CD4-positive, CD25-positive, alpha-beta regulatory T cell (primary cell): ENCODE results near the gene EPG5. TPM values are rescaled to one million over a fixed set of nuclear protein-coding genes. Genes with fewer than 3 reads are reported as not detected.

Source experiments
- ATAC-seq, 2 donors: fragments of 150-1000 bp; cut with Tn5 transposase; one replicate each; pipeline ENCODE4 v1.10.0; 2021; ENCODE audit warnings: low read depth in 2 of 2, moderate number of reproducible peaks in 2 of 2, moderate library complexity in 1 of 2
- DNase-seq, 3 donors: peaks; one replicate each; pipeline versions ENCODE4 v3.0.0 to v3.0.0-alpha.2; 2012 to 2022; ENCODE audit warnings: mixed read lengths in 1 of 3
- H3K27ac ChIP-seq: one replicate; pipeline ENCODE4 v1.7.0; 2013; ENCODE audit warnings: mild to moderate bottlenecking, low read length; ENCODE audit not compliant: insufficient read depth, poor library complexity, severe bottlenecking
- H3K27me3 ChIP-seq: one replicate; pipeline ENCODE4 v1.7.0; 2013; ENCODE audit warnings: low read length; ENCODE audit not compliant: control insufficient read depth, insufficient read depth
- H3K36me3 ChIP-seq: one replicate; pipeline ENCODE4 v1.7.0; 2013; ENCODE audit warnings: mild to moderate bottlenecking, low read length, moderate library complexity; ENCODE audit not compliant: control insufficient read depth, insufficient read depth
- H3K4me1 ChIP-seq: 2 replicates; pipeline ENCODE4 v1.7.0; 2013; ENCODE audit warnings: mild to moderate bottlenecking, low read length; ENCODE audit not compliant: insufficient read depth, control insufficient read depth, poor library complexity, severe bottlenecking
- H3K4me3 ChIP-seq: one replicate; pipeline ENCODE4 v1.7.0; 2013; ENCODE audit warnings: low read depth, mild to moderate bottlenecking, low read length, moderate library complexity
- H3K9me3 ChIP-seq, 2 experiments: 1 replicate in 1 of 2; 2 replicates in 1 of 2; pipeline ENCODE4 v1.7.0; 2013; ENCODE audit warnings: low read length in 2 of 2, mild to moderate bottlenecking in 1 of 2, moderate library complexity in 1 of 2; ENCODE audit not compliant: control insufficient read depth in 2 of 2
- H3K27ac Mint-ChIP-seq, 3 donors: one replicate each; pipeline ENCODE4 v1.8.0; 2020 to 2022; ENCODE audit warnings: mild to moderate bottlenecking in 3 of 3, mixed read lengths in 3 of 3, moderate library complexity in 2 of 3
- H3K27me3 Mint-ChIP-seq: one replicate; pipeline ENCODE4 v1.8.0; 2022; ENCODE audit warnings: mild to moderate bottlenecking, mixed read lengths
- H3K36me3 Mint-ChIP-seq: one replicate; pipeline ENCODE4 v1.8.0; 2020; ENCODE audit warnings: mixed read lengths
- H3K4me1 Mint-ChIP-seq, 4 donors: one replicate each; pipeline ENCODE4 v1.8.0; 2020 to 2022; ENCODE audit warnings: mixed read lengths in 4 of 4, mild to moderate bottlenecking in 1 of 4
- H3K4me3 Mint-ChIP-seq, 4 donors: one replicate each; pipeline ENCODE4 v1.8.0; 2020 to 2022; ENCODE audit warnings: mild to moderate bottlenecking in 4 of 4, mixed read lengths in 4 of 4, moderate library complexity in 3 of 4
- H3K9me3 Mint-ChIP-seq, 7 donors: one replicate each; pipeline ENCODE4 v1.8.0; 2020 to 2022; ENCODE audit warnings: mixed read lengths in 7 of 7, mild to moderate bottlenecking in 3 of 7, moderate library complexity in 2 of 7
- polyA plus RNA-seq, 4 donors: library from polyadenylated mRNA; unstranded; fragments of 300-500 nt; fragmentation: Illumina TruSeq; gene quantifications; one replicate each; pipeline ENCODE4 v1.2.3, GENCODE V29; 2021
- total RNA-seq: library from RNA; stranded (reverse); gene quantifications from one replicate; pipeline ENCODE4 v1.2.3, GENCODE V29; 2022

Gene EPG5
- total and polyA plus RNA-seq, 5 donors from 2014 or later, result 4.1 to 49.8 (median 5.8) TPM

DNA sequence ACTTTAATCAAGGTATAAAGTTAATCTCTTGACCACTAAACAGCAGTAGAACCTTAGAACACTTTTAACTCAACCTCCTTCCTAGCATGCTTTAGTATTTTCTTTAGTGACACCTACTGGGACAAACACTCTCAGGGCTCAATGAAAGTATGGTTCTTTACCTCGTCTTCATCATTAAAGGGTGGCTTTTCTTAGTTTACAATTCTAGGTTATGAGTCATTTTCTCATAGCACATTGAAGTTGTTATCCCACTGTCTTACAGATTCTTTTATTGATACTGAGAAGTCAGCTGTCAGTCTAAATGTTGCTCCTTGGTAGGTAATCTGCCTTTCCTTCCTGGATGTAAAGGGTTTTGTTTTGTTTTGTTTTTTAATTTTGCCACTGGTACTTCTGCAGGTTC lies 103.7 kb downstream of the EPG5 start:
- Histone ChIP-seq H3K27me3 (no peaks in the 10 kb centered on the region), H3K4me1 (no peaks in the 10 kb centered on the region), H3K36me3 (peaks cover 84% of the 10 kb centered on the region), H3K9me3 (no peaks in the 10 kb centered on the region), H3K4me3 (no peak overlapping the region), H3K27ac (no peak overlapping the region)
- H3K9me3 Mint-ChIP-seq, result peaks cover 0 to 2% (median 0%) of the 10 kb centered on the region in 7 donors
- peak overlapping the region in 2 of 3 donors; percentile 16 to 73 for H3K27ac Mint-ChIP-seq
- peaks cover 0 to 3% (median 0%) of the 10 kb centered on the region in 4 donors for H3K4me1 Mint-ChIP-seq
- ATAC-seq, result no peak
- no peak for DNase-seq
- H3K36me3 Mint-ChIP-seq, result peaks cover 79% of the 10 kb centered on the region
- H3K4me3 Mint-ChIP-seq, result no peak overlapping the region
- H3K27me3 Mint-ChIP-seq, result no peaks in the 10 kb centered on the region

DNA sequence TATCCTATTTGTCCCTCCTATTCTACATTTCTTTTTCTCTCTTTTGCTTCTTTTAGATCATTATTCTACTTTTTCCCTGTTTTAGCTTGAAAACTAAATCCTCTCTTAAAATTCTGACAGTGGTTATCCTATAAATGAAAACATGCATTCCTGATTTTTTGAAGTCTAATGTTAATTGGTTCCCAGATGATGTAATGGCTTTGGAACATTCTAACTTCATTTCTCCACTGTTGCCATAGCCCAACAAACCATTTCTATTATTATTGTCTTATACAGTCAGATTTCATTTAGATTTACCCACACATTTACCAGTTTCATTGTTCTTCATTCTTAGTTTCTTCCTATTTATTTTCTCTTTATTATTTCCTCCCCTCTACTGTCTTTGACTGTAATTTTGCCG lies 105.2 kb downstream of the EPG5 start:
- no peaks in the 10 kb centered on the region for H3K27me3 Mint-ChIP-seq
- H3K9me3 ChIP-seq, result no peaks in the 10 kb centered on the region
- no peaks in the 10 kb centered on the region for H3K4me1 ChIP-seq
- H3K36me3 ChIP-seq, result peaks cover 85% of the 10 kb centered on the region
- DNase-seq (no peak), ATAC-seq (no peak)
- H3K27me3 ChIP-seq, result no peaks in the 10 kb centered on the region
- H3K27ac Mint-ChIP-seq, result peak overlapping the region; percentile 2 to 69 (median 16)
- H3K4me3 ChIP-seq, result no peak overlapping the region
- H3K4me1 Mint-ChIP-seq, result peaks cover 0 to 1% (median 0%) of the 10 kb centered on the region in 4 donors
- H3K4me3 Mint-ChIP-seq, result no peak overlapping the region
- peaks cover 80% of the 10 kb centered on the region for H3K36me3 Mint-ChIP-seq
- H3K27ac ChIP-seq, result no peak overlapping the region
- H3K9me3 Mint-ChIP-seq, result peaks cover 0 to 2% (median 0%) of the 10 kb centered on the region in 7 donors

DNA sequence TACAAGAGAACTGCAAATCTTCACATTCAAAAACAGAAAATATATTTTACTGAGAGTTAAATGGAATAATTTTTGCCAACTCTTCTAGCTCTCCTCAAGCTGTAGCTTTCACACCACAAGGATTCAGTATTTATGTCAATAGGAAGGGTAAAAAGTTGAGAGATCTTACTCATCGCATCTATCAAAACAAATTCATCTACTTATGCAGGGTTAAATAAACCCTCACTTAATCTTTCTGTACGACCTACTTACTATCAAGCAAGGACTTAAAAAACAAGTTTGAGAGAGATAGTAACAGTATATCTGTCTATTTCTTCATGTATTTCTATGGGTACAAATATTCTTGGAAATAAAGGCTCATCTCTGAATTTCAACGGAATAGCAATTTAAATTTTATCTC lies 106.2 kb downstream of the EPG5 start:
- no peaks in the 10 kb centered on the region for H3K4me1 ChIP-seq
- peaks cover 87% of the 10 kb centered on the region for H3K36me3 ChIP-seq
- H3K4me3 ChIP-seq, result no peak overlapping the region
- Mint-ChIP-seq H3K4me3 (no peak overlapping the region), H3K27ac (no peak overlapping the region), H3K9me3 (peaks cover 0 to 2% (median 0%) of the 10 kb centered on the region in 7 donors), H3K4me1 (peaks cover 0 to 3% (median 0%) of the 10 kb centered on the region in 4 donors), H3K27me3 (no peaks in the 10 kb centered on the region), H3K36me3 (peaks cover 80% of the 10 kb centered on the region)
- no peak for ATAC-seq
- no peak for DNase-seq
- H3K9me3 ChIP-seq, result no peaks in the 10 kb centered on the region
- no peaks in the 10 kb centered on the region for H3K27me3 ChIP-seq
- H3K27ac ChIP-seq, result no peak overlapping the region

DNA sequence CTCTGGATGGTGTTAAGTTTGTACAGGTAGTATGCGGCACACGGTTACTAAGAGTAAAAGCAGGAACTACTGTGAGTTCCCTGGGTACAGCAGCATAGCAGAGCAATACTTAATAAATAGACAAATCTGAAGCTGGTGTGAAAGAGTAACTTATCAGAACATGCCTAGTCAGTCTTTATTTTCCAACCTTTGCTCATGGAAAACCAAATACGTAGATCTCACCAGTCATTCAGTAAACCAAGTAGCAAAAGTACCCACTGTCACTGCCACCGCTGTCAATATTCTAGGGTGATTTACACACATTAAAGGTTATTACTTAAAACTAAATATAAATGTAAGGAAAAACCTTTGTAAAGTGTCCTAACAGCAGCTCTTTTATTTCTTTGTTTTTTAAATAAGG lies 106.6 kb downstream of the EPG5 start:
- Histone ChIP-seq H3K36me3 (peaks cover 87% of the 10 kb centered on the region), H3K27ac (no peak overlapping the region), H3K27me3 (no peaks in the 10 kb centered on the region), H3K9me3 (no peaks in the 10 kb centered on the region), H3K4me3 (no peak overlapping the region), H3K4me1 (no peaks in the 10 kb centered on the region)
- no peaks in the 10 kb centered on the region for H3K27me3 Mint-ChIP-seq
- no peak overlapping the region for H3K4me3 Mint-ChIP-seq
- no peak overlapping the region for H3K27ac Mint-ChIP-seq
- peaks cover 80% of the 10 kb centered on the region for H3K36me3 Mint-ChIP-seq
- ATAC-seq (no peak), DNase-seq (no peak)
- H3K9me3 Mint-ChIP-seq, result peaks cover 0 to 2% (median 0%) of the 10 kb centered on the region in 7 donors
- H3K4me1 Mint-ChIP-seq, result peaks cover 0 to 3% (median 0%) of the 10 kb centered on the region in 4 donors

DNA sequence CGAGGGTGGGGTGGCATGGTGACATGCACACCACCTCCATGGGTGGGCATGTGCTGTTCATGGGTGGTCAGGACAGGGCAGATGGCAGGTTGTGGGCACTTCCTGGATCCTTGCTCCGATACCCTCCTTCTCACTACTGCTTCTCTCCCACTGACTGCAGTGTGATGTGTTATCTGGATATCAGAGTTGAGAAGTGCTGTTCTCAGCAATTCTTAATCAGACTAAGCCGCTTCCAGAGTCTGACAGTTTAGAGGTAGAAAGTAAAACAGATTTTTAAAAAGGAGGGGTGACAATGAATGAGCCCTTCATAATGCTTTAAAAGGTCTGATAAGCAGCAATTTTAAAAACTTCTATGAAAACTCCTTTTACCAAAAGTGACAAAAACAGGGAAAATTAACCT lies 107.8 kb downstream of the EPG5 start:
- ATAC-seq (no peak), DNase-seq (no peak)
- H3K27me3 Mint-ChIP-seq, result no peaks in the 10 kb centered on the region
- H3K27ac Mint-ChIP-seq, result peak overlapping the region in 1 of 3 donors; percentile 56
- no peaks in the 10 kb centered on the region for H3K9me3 ChIP-seq
- H3K27me3 ChIP-seq, result no peaks in the 10 kb centered on the region
- H3K4me1 ChIP-seq, result no peaks in the 10 kb centered on the region
- no peak overlapping the region for H3K4me3 Mint-ChIP-seq
- H3K36me3 Mint-ChIP-seq, result peaks cover 76% of the 10 kb centered on the region
- peaks cover 88% of the 10 kb centered on the region for H3K36me3 ChIP-seq
- H3K27ac ChIP-seq, result no peak overlapping the region
- peaks cover 0 to 2% (median 0%) of the 10 kb centered on the region in 7 donors for H3K9me3 Mint-ChIP-seq
- H3K4me3 ChIP-seq, result no peak overlapping the region
- peaks cover 0 to 3% (median 0%) of the 10 kb centered on the region in 4 donors for H3K4me1 Mint-ChIP-seq

DNA sequence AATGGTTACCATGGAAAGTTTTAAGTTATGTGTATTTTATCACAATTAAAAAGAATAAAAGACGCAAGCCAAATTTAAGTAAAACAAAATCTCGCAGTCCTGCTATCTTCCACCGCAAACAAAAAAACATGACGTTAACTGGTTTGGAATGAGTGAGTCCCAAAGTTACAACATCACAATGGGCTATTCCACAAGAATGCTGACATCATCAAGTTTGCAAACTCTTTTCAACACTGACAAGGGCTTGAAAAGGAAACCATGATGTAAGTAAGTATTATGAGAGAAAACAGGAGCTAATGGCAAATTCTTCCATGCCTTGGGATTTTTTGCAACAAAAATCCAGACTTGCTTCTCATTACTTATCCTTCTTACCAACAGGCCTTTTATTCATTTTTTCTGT lies 110.6 kb downstream of the EPG5 start:
- H3K4me3 Mint-ChIP-seq, result no peak overlapping the region
- H3K27me3 Mint-ChIP-seq, result no peaks in the 10 kb centered on the region
- H3K4me3 ChIP-seq, result no peak overlapping the region
- peaks cover 0 to 3% (median 0%) of the 10 kb centered on the region in 4 donors for H3K4me1 Mint-ChIP-seq
- no peaks in the 10 kb centered on the region for H3K9me3 ChIP-seq
- peaks cover 85% of the 10 kb centered on the region for H3K36me3 ChIP-seq
- H3K27me3 ChIP-seq, result no peaks in the 10 kb centered on the region
- no peak overlapping the region for H3K27ac Mint-ChIP-seq
- DNase-seq (no peak), ATAC-seq (no peak)
- H3K4me1 ChIP-seq, result no peaks in the 10 kb centered on the region
- H3K36me3 Mint-ChIP-seq, result peaks cover 76% of the 10 kb centered on the region
- no peak overlapping the region for H3K27ac ChIP-seq
- H3K9me3 Mint-ChIP-seq, result no peaks in the 10 kb centered on the region

DNA sequence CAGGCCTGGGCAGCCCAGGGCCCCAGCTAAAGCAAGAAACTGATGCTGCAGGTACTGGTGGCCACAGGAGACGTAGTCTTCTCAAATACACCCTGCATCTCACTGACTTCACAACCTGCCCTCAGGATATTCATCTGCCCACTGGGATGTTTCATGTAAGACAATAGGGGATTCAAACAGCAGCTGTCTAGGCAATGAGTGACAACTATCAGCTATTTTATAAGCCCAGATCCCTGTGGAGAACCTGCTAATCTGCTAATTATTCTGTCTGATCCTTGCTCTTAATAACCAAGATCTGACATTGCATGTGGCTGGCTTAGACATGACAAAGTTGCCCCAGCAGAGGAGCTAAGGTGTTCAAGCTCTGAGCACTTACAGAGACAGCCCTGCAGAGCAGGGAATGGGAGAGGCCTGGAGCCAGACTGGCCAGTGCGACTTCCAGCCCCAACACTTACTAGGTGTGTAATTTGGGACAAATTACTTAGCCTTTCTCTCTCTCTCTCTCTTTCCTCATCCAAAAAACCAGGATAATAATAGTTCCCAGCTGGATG lies 113.0 kb downstream of the EPG5 start:
- Mint-ChIP-seq H3K4me3 (no peak overlapping the region), H3K27ac (no peak overlapping the region)

DNA sequence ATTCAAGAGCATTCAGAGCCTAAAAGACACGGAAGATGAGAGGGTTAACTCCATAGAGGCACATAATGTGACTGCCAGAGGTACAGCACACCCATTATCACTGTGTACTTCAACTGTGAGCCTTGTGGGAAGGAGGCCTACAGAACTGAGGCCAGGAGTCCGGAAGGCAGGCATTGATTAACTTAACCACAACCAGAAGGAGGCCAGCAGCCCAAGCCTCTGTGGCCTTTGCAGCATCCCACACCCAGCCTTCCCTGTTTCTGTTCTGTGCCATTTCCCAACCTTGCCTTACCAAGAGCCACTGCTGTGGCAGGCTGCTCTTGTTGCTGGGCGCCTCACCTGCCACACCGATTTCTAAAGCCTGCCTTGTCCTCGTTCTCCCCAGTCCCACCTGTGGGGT lies 114.5 kb downstream of the EPG5 start:
- Mint-ChIP-seq H3K27ac (peak overlapping the region in 2 of 3 donors; percentile 32 to 44), H3K4me3 (no peak overlapping the region), H3K36me3 (peaks cover 63% of the 10 kb centered on the region)

More for the DNA sequence above, 113.0 kb downstream of the EPG5 start:
- peaks cover 77% of the 10 kb centered on the region for H3K36me3 Mint-ChIP-seq
- H3K27ac ChIP-seq, result no peak overlapping the region
- H3K4me3 ChIP-seq, result no peak overlapping the region
- peaks cover 0 to 2% (median 0%) of the 10 kb centered on the region in 4 donors for H3K4me1 Mint-ChIP-seq
- peaks cover 86% of the 10 kb centered on the region for H3K36me3 ChIP-seq
- DNase-seq (no peak), ATAC-seq (no peak)
- H3K4me1 ChIP-seq, result no peaks in the 10 kb centered on the region
- H3K27me3 ChIP-seq, result no peaks in the 10 kb centered on the region
- H3K9me3 Mint-ChIP-seq, result no peaks in the 10 kb centered on the region
- H3K9me3 ChIP-seq, result no peaks in the 10 kb centered on the region
- H3K27me3 Mint-ChIP-seq, result no peaks in the 10 kb centered on the region

More for the DNA sequence above, 114.5 kb downstream of the EPG5 start:
- Histone ChIP-seq H3K27me3 (no peaks in the 10 kb centered on the region), H3K9me3 (no peaks in the 10 kb centered on the region), H3K36me3 (peaks cover 71% of the 10 kb centered on the region), H3K4me1 (no peaks in the 10 kb centered on the region), H3K27ac (no peak overlapping the region), H3K4me3 (no peak overlapping the region)
- Mint-ChIP-seq H3K4me1 (peaks cover 0 to 2% (median 0%) of the 10 kb centered on the region in 4 donors), H3K9me3 (no peaks in the 10 kb centered on the region), H3K27me3 (no peaks in the 10 kb centered on the region)
- ATAC-seq, result no peak
- DNase-seq, result no peak
